NCI-H2081 treated with DMSO at 0.1 percent for 48 hours (cell line): ENCODE results near the gene SOST.

Experiments used
- DNase-seq: peaks from one replicate; lab custom pipeline; 2025; lab: John Stamatoyannopoulos, UW

SOST gene

DNA sequence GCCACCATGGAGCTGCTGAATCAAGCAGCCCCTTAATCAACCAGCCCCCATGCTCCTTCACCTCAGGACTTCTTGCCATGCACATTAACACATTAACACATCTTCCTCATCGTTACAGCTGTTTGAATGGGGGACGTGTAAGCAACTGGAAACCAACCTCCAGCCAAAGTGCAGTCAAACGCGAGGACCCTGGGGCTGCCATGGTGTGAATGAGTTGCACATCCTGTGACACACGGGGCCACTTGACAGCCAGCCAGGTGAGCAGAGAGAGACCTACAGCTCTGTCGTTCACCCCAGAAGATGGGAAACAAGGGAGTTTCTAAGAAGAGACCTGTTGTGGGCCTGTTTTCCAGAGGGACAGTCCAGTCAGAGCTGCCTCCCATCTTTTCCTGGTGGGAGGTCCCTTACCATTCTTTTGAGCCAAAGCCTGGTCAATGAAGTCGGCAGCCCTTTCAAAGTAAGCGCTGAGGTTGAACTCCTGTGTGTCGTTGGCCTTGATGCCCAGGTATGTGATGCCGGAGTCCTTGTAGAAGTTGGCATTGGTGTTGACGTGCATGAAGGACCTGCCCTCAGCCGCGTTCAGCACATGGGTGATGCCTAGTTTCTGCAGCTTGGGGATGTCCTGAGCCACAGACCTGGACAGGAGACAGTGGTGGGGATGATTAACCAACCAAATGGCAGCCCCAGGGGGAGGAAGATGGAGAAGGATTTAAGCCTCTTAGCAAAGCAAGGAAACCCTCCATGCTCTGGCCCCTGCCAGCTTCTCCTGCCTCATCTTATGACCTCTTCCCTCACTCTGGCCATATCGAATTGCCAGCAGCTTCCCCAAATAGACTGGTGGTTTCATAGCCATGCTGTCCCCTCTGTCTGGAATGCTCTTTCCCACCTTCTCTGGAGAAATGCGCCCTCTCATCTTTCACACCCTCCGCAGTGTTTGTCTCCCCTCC lies 16.0 kb upstream of the SOST start:
- no peak for DNase-seq

- DNase-seq: no peak
These were observed 14.5 kb upstream of the SOST start for GRCh38 chr17:43772877-43773648.

- DNase-seq: no peak
These were observed 12.9 kb upstream of the SOST start for GRCh38 chr17:43771463-43771862.

DNA sequence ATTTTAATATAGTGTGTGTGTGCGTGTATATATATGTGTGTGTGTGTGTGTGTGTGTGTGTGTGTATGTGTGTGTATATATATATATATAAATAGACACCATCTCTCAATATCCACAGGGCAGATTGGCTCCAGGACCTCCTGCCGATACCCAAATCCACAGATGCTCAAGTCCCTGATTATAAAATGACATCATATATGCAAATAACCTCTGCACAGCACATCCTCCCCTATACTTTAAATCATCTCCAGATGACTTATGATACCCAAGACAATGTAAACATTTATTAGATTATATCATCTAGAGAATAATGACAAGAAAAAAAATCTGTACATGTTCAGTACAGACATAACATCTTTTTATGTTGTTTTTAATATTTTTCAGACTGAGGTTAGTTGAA lies 12.4 kb upstream of the SOST start:
- DNase-seq: no peak

DNA sequence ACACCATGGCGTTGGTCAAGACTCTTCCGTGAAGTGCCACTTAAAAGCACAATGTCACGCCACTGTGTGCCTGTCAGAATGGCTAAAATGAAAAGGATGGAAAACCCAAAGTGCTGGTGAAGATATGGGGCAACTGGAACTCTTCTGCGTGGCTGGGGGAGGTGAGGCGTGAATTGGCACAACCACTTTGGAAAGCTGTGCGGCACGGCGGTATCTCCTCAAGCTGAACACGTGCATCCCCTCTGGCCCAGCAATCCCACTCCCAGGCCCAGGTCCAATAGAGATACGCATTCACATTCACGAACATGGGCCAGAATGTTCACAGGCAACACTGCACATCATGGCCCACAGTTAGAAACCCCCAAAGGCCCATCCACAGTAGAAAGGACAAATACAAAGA lies 11.3 kb upstream of the SOST start:
- no peak for DNase-seq

- no peak for DNase-seq
These were observed 10.8 kb upstream of the SOST start for GRCh38 chr17:43769426-43769825.

DNA sequence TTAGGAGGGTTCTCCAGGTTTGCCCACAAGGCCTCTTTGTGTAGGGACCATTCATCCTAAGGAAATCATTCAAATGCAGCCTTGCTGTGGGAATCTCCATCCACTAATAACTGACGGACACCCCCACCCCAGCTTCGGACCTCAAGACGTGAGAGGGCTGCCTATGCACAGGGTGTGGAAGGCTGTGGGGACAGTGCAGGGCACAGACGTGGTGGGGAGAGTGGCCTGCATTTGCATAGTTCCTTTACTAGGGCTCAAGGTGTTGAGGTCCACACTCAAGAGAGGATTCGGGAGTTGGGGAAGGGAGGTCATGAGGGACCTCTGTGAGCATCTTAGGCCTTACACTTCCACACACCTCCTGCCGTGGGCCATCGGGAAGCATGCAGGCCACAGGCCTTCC lies 10.4 kb upstream of the SOST start:
- no peak for DNase-seq

DNA sequence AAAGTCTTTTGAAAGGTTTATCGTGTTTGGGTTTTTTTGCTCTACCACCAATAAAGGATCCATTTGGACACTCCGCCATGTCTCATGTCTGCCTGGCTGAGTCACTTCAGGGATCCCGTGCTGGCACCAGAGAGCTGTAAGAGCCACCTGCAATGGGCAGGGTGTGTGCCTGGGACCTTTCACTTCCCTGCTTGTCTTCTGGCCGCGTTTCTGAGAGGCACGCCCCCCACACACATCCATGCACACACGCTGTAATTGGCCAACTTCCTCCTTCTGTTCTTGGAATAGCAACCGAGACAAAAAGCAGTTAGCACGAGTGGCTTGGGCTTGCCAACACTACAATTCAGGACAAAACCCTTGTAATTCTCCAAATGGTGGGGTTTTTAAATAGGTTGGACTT lies 9.8 kb upstream of the SOST start:
- DNase-seq: no peak

- DNase-seq: no peak
These were observed 9.1 kb upstream of the SOST start for GRCh38 chr17:43767713-43768059.

- DNase-seq: no peak
These were observed 8.6 kb upstream of the SOST start for GRCh38 chr17:43767053-43767712.

DNA sequence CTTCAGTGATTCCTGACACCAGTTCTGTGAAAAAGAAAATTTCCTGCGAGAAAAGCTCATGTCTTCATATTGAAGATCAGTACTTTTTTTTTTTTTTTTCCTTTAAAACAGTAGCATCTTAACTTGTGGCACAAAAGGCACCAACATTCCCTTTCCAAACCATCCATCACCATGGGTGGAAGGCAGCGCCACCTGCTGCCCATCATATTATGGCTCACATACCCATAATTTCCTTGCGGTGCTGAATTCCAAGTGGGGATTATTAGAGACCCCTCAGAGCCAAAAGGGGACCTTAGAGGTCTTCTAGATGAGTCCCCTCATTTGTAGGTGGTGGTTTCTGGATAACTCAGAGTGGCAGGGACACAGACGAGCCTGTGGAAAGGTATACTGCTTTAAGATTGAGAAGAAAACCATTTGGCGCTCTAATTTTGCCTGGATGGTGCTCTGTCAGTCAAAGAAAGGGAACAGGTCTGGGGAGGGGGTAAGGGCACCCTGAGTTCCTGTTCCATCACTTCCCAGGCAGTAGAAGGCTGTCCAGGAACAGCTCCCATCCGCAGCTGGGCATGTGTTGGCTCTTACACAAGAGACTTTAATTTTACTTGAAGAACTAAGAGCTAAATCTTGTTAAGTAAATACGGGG lies 7.9 kb upstream of the SOST start:
- no peak for DNase-seq

- peak; percentile 74 for DNase-seq
These were observed 1.8 kb upstream of the SOST start for GRCh38 chr17:43760254-43760852.

GRCh38 chr17:43759836-43760235 lies 1.2 kb upstream of the SOST start:
- DNase-seq: no peak

DNA sequence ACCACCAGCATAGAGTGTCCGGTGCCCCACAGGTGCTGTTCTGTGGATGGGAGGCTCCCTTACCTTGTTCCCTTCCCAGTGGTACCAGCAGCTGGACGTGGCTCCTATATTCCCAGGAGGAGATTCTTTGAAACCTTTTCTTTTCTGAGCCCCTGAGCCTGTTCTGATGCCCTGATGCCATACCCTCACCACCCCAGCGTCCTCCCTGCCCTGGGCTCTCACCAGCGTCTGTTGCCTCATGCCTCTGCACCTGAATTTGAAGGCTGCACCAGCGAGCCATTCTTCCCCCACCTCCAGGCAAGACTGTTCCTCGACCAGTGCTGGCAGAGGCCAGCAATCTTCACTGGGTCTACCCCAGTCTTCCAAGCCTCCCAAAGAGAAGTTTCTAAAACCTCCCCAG lies 505 bp downstream of the SOST start:
- no peak for DNase-seq

DNA sequence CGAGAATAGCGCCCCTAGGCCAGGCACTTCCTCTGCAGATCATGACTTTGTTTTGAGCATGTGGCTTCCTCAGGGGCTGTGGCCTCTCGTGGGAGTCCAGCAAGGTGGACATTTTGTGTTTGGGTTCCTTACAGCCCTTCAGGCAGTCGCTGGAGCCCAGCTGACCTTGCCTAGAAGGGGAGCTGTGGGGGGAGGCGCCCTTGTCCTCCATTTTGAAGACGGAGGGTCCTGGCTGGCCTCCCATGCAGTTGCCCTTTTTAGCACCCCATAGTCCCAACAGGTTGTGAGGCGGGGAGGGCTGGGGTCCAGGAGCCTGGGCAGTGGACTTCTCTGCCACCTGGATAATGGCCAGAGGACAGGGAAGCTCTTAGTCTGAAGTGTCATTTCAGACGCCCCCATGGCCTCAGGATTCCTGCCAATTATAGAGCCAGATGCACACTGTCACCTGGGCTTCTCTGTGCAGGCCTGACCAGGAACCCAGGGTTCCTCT lies 1.4 kb downstream of the SOST start:
- no peak for DNase-seq

- no peak for DNase-seq
These were observed 2.4 kb downstream of the SOST start for GRCh38 chr17:43756201-43756600.

GRCh38 chr17:43755389-43755875 lies 3.2 kb downstream of the SOST start:
- DNase-seq: no peak

- DNase-seq: no peak
These were observed 3.6 kb downstream of the SOST start for GRCh38 chr17:43754947-43755346.

GRCh38 chr17:43753493-43754129 lies 5.0 kb downstream of the SOST start:
- no peak for DNase-seq

GRCh38 chr17:43750153-43750552 lies 8.4 kb downstream of the SOST start:
- no peak for DNase-seq

DNA sequence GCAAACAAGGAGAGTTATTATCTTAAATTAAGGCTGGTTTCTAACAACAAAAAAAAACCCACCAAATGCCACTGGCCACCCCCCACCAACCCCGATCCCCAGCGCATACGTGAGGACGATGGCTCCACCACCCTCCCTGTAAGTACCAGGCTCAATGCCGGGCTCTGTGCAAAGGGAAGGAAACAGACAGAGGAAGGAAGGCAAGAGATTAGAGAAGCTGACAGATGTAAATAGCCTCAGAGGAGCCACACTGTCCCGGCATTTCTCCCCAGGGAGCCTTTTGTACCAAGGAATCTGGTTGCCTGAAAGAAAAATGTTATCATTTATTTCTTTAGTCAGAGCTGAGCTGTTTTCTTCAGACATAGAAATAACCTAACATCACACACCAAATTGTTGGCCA lies 13.1 kb downstream of the SOST start:
- no peak for DNase-seq
